Panc1 (cell line): Measurements from ENCODE around the gene ARHGEF3. TPM values are rescaled to one million over a fixed set of nuclear protein-coding genes. Genes with fewer than 3 reads are reported as not detected.
"Not testable (repeated sequence)": the region's sequence is repeated elsewhere in the genome, so short reads cannot be mapped to it uniquely, and the experiment has no call there.

ENCODE experiments used
- ATAC-seq: fragments of 200-7000 bp; cut with Tn5 transposase; 2 replicates; pipeline ENCODE4 v1.9.1; 2020; ENCODE audit warnings: mild to moderate bottlenecking, moderate library complexity
- BruUV-seq: library from RNA; stranded (reverse); fragments of 400-500 nt; replicated peaks from 2 replicates; lab custom pipeline; 2021; lab: Mats Ljungman, UMichigan
- CTCF ChIA-PET: fragments of 300-600 bp; sonication (Branson Sonifier 250); formaldehyde crosslinking; loops from one replicate; lab custom pipeline; 2022; ENCODE audit warnings: antibody characterized with exemption; lab: Charles Lee
- POLR2A ChIA-PET: fragments of 300-600 bp; sonication (Branson Sonifier 250); formaldehyde crosslinking; loops from one replicate; lab custom pipeline; 2022; ENCODE audit warnings: antibody characterized with exemption; lab: Charles Lee
- DNase-seq: peaks from one replicate; pipeline ENCODE4 v3.0.0-alpha.2; 2010; ENCODE audit warnings: low read depth, low spot score
- H3K27ac ChIP-seq: 2 replicates; pipeline ENCODE4 v1.5.1; 2011; ENCODE audit warnings: mild to moderate bottlenecking, low read length, inconsistent platforms
- H3K27me3 ChIP-seq: fragments of 200-500 bp; sonication (Bioruptor generic); 2 replicates; pipeline ENCODE4 v1.6.0; 2014; ENCODE audit warnings: low read length, inconsistent platforms; ENCODE audit not compliant: control insufficient read depth, insufficient read depth
- H3K36me3 ChIP-seq: fragments of 200-500 bp; sonication (Bioruptor generic); 2 replicates; pipeline ENCODE4 v1.5.1; 2014; ENCODE audit warnings: inconsistent platforms, mild to moderate bottlenecking, low read length, moderate library complexity; ENCODE audit not compliant: control insufficient read depth, insufficient read depth
- H3K4me1 ChIP-seq: 2 replicates; pipeline ENCODE4 v1.5.1; 2011; ENCODE audit warnings: inconsistent platforms, mild to moderate bottlenecking, low read length, moderate library complexity; ENCODE audit not compliant: control insufficient read depth, insufficient read depth
- H3K4me3 ChIP-seq, 2 experiments: 2 replicates each; pipeline ENCODE4 v1.5.1; 2011 to 2012; ENCODE audit warnings: low read depth in 2 of 2, low read length in 2 of 2, mild to moderate bottlenecking in 2 of 2, inconsistent platforms in 1 of 2, moderate library complexity in 1 of 2
- H3K9me3 ChIP-seq: fragments of 200-500 bp; sonication (Bioruptor generic); 2 replicates; pipeline ENCODE4 v1.5.1; 2014; ENCODE audit warnings: low read depth, mild to moderate bottlenecking, inconsistent platforms, low read length, moderate library complexity; ENCODE audit not compliant: control insufficient read depth, insufficient read depth
- CTCF ChIP-seq: fragments of 450-650 bp; IDR thresholded peaks from 2 replicates; pipeline ENCODE4 v1.5.1; 2017; ENCODE audit warnings: mild to moderate bottlenecking
- POLR2AphosphoS5 ChIP-seq: IDR thresholded peaks from 2 replicates; pipeline ENCODE4 v1.6.1; 2012; ENCODE audit warnings: mild to moderate bottlenecking, low read depth, low read length, moderate library complexity
- SIN3A ChIP-seq: IDR thresholded peaks from 2 replicates; pipeline ENCODE4 v1.6.1; 2012; ENCODE audit warnings: low read depth, mild to moderate bottlenecking, low read length, moderate library complexity, borderline replicate concordance; ENCODE audit not compliant: insufficient read depth
- TCF7L2 ChIP-seq: IDR thresholded peaks from 2 replicates; pipeline ENCODE4 v1.6.1; 2011; ENCODE audit warnings: mild to moderate bottlenecking, low read depth, low read length, inconsistent platforms
- in situ Hi-C: cut with HindIII; loops from 2 replicates; pipeline ENCODE4 v1.10.0; 2016; ENCODE audit warnings: low sequenced_read_pairs, low pct_unique_long_range_greater_than_20kb
- intact Hi-C: fragments of 100-400 bp; cut with micrococcal nuclease; formaldehyde crosslinking; loops from one replicate; pipeline ENCODE4 v1.10.0; 2022; ENCODE audit not compliant: unreplicated experiment
- total RNA-seq: library from RNA; stranded (reverse); gene quantifications from one replicate; pipeline ENCODE4 v1.2.1, GENCODE V29; 2021; ENCODE audit not compliant: unreplicated experiment
- TF ChIP-seq, protein P1 (sequence below), 2 experiments: IDR thresholded peaks; 2 replicates each; pipeline ENCODE4 v1.6.1; 2011 to 2012; ENCODE audit warnings: low read depth in 2 of 2, control low read depth in 1 of 2, low read length in 1 of 2, mild to moderate bottlenecking in 1 of 2, moderate library complexity in 1 of 2; ENCODE audit not compliant: insufficient read depth in 1 of 2

Gene ARHGEF3
- total RNA-seq, 1 experiment from 2014 or later, result 19.8 TPM

- POLR2A ChIA-PET, H3K9me3 ChIP-seq, ATAC-seq, H3K36me3 ChIP-seq, CTCF ChIA-PET, H3K27ac ChIP-seq, H3K4me3 ChIP-seq, DNase-seq, H3K4me1 ChIP-seq, BruUV-seq, H3K27me3 ChIP-seq, intact Hi-C loops, in situ Hi-C loops: not testable (repeated sequence)
Observed at GRCh38 chr3:56692001-56692365, 109.8 kb downstream of the ARHGEF3 start.

DNA sequence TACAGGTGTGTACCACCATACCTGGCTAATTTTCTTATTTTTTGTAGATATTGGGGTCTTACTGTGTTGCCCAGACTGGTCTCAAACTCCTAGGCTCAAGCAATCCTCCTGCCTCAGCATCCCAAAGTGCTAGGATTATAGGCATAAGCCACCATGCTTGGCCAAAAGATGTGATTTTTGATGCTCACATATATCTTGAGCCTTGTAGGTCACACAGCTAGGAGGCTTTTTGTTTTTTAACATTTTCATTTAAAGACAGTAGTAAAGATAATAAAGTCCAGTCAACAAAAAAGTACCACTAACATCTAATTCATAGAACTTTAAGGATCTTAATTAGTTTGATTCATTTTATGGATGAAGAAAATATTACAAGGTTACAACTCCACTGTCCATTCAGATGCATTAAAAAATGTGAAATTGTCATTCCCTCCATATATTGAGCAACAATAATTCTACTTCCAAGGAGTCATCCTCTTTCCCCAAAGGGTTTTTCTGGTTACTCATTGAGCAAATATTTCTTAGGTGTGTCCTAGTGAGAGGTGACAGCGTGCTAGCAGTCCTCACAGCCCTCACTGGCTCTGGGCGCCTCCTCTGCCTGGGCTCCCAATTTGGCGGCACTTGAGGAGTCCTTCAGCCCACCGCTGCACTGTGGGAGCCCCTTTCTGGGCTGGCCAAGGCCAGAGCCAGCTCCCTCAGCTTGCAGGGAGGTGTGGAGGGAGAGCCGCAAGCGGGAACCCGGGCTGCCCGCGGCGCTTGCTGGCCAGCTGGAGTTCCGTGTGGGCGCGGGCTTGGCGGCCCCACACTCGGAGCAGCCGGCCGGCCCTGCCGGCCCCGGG is 110.4 kb downstream of the ARHGEF3 start:
- Histone ChIP-seq H3K36me3 (no peaks in the 10 kb centered on the region), H3K27me3 (no peaks in the 10 kb centered on the region), H3K27ac (no peak overlapping the region), H3K4me1 (no peaks in the 10 kb centered on the region), H3K4me3 (no peak overlapping the region), H3K9me3 (no peaks in the 10 kb centered on the region)
- intact Hi-C loops, result no loop called here
- DNase-seq (no peak), ATAC-seq (no peak)
- TF ChIP-seq TCF7L2, result no peak
- TF ChIP-seq, protein P1, sequence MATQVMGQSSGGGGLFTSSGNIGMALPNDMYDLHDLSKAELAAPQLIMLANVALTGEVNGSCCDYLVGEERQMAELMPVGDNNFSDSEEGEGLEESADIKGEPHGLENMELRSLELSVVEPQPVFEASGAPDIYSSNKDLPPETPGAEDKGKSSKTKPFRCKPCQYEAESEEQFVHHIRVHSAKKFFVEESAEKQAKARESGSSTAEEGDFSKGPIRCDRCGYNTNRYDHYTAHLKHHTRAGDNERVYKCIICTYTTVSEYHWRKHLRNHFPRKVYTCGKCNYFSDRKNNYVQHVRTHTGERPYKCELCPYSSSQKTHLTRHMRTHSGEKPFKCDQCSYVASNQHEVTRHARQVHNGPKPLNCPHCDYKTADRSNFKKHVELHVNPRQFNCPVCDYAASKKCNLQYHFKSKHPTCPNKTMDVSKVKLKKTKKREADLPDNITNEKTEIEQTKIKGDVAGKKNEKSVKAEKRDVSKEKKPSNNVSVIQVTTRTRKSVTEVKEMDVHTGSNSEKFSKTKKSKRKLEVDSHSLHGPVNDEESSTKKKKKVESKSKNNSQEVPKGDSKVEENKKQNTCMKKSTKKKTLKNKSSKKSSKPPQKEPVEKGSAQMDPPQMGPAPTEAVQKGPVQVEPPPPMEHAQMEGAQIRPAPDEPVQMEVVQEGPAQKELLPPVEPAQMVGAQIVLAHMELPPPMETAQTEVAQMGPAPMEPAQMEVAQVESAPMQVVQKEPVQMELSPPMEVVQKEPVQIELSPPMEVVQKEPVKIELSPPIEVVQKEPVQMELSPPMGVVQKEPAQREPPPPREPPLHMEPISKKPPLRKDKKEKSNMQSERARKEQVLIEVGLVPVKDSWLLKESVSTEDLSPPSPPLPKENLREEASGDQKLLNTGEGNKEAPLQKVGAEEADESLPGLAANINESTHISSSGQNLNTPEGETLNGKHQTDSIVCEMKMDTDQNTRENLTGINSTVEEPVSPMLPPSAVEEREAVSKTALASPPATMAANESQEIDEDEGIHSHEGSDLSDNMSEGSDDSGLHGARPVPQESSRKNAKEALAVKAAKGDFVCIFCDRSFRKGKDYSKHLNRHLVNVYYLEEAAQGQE (IDR thresholded peaks at IDR 0.05; ENCODE audit: insufficient read depth in 1 of 2, low read depth in 2 of 2, low read length in 1 of 2), result no peak
- TF ChIP-seq POLR2AphosphoS5, result no peak
- no peak for TF ChIP-seq SIN3A
- no peak for TF ChIP-seq CTCF
- CTCF ChIA-PET, result interaction anchor here (0.7 kb wide), 1 partner anchor 178 kb away, joined by 4 read pairs; no protein-coding TSS in a partner anchor
- POLR2A ChIA-PET, result no interaction called here
- in situ Hi-C loops, result no loop called here
- no TSS peak for BruUV-seq

DNA sequence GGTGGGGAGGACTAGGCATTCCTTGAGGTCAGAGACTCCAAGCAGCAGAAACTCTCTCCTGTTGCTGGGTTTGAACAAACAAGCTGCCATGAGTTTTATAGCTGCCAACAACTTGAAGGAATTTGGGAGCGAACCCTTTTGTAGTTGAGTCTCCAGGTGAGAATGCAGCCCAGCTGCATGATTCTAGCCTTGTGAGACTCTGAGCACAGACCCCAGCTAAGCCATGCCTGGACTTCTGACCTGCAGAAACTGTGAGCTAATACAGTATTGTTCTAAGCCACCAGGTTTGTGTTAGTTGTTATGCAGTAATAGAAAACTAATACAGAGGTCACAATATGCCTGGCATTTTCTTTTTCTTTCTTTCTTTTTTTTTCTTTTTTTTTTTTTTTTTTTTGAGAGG is 112.4 kb downstream of the ARHGEF3 start:
- POLR2A ChIA-PET, result no interaction called here
- no peak overlapping the region for H3K4me3 ChIP-seq
- BruUV-seq, result no TSS peak
- H3K27me3 ChIP-seq, result no peaks in the 10 kb centered on the region
- intact Hi-C loops (no loop called here), in situ Hi-C loops (no loop called here)
- CTCF ChIA-PET, result no interaction called here
- H3K36me3 ChIP-seq, result no peaks in the 10 kb centered on the region
- no peak for TF ChIP-seq TCF7L2
- no peak for TF ChIP-seq CTCF
- no peak for TF ChIP-seq SIN3A
- TF ChIP-seq, protein P1 (IDR thresholded peaks at IDR 0.05; ENCODE audit: insufficient read depth in 1 of 2, low read depth in 2 of 2, low read length in 1 of 2), result no peak
- TF ChIP-seq POLR2AphosphoS5, result no peak
- ATAC-seq, result no peak
- H3K4me1 ChIP-seq, result no peaks in the 10 kb centered on the region
- no peak for DNase-seq
- H3K9me3 ChIP-seq, result no peaks in the 10 kb centered on the region
- H3K27ac ChIP-seq, result no peak overlapping the region
